CD4-positive, alpha-beta memory T cell (primary cell): ENCODE results near the gene PDSS2. TPM values are rescaled to one million over a fixed set of nuclear protein-coding genes. Genes with fewer than 3 reads are reported as not detected.
A peak's percentile ranks its signal among the peaks of the same experiment; 100 is the strongest.

ENCODE experiments used
- CTCF ChIA-PET: fragments of 350-600 bp; sonication (Branson Sonifier 250); formaldehyde crosslinking; loops from one replicate; lab custom pipeline; 2021; ENCODE audit warnings: inconsistent platforms; ENCODE audit not compliant: partially characterized antibody; lab: Charles Lee
- POLR2A ChIA-PET: fragments of 350-600 bp; sonication (Branson Sonifier 250); formaldehyde crosslinking; loops from one replicate; lab custom pipeline; 2021; ENCODE audit not compliant: partially characterized antibody; lab: Charles Lee
- DNase-seq, 5 donors: peaks; one replicate each; pipeline versions ENCODE4 v3.0.0 to v3.0.0-alpha.2; 2020 to 2022; ENCODE audit warnings: mixed read lengths in 1 of 5
- H3K27ac ChIP-seq: one replicate; pipeline ENCODE4 v1.7.0; 2013; ENCODE audit warnings: low read depth, low read length
- H3K27me3 ChIP-seq: 2 replicates; pipeline ENCODE4 v1.7.0; 2013; ENCODE audit warnings: mild to moderate bottlenecking, low read length, moderate library complexity; ENCODE audit not compliant: insufficient read depth
- H3K36me3 ChIP-seq: 2 replicates; pipeline ENCODE4 v1.7.0; 2013; ENCODE audit warnings: mild to moderate bottlenecking, low read length, moderate library complexity; ENCODE audit not compliant: insufficient read depth
- H3K4me1 ChIP-seq: 2 replicates; pipeline ENCODE4 v1.7.0; 2013; ENCODE audit warnings: mild to moderate bottlenecking, low read length, moderate library complexity; ENCODE audit not compliant: insufficient read depth
- H3K4me3 ChIP-seq, 2 donors: one replicate each; pipeline ENCODE4 v1.7.0; 2013; ENCODE audit warnings: low read length in 2 of 2, mild to moderate bottlenecking in 1 of 2
- H3K9me3 ChIP-seq, 2 donors: one replicate each; pipeline ENCODE4 v1.7.0; 2013; ENCODE audit warnings: low read length in 2 of 2, control low read depth in 1 of 2; ENCODE audit not compliant: control insufficient read depth in 1 of 2
- H3K27ac Mint-ChIP-seq, 7 donors: one replicate each; pipeline ENCODE4 v1.8.0; 2020 to 2021; ENCODE audit warnings: mixed read lengths in 7 of 7, mild to moderate bottlenecking in 6 of 7, inconsistent platforms in 3 of 7, moderate library complexity in 3 of 7
- H3K27me3 Mint-ChIP-seq, 2 donors: one replicate each; pipeline ENCODE4 v1.8.0; 2020 to 2021; ENCODE audit warnings: mixed read lengths in 2 of 2
- H3K36me3 Mint-ChIP-seq, 2 donors: one replicate each; pipeline ENCODE4 v1.8.0; 2020 to 2021; ENCODE audit warnings: mixed read lengths in 2 of 2, inconsistent platforms in 1 of 2, mild to moderate bottlenecking in 1 of 2
- H3K4me1 Mint-ChIP-seq, 4 donors: one replicate each; pipeline ENCODE4 v1.8.0; 2020 to 2021; ENCODE audit warnings: mixed read lengths in 4 of 4, mild to moderate bottlenecking in 1 of 4
- H3K4me3 Mint-ChIP-seq, 8 donors: one replicate each; pipeline ENCODE4 v1.8.0; 2020 to 2021; ENCODE audit warnings: mixed read lengths in 8 of 8, mild to moderate bottlenecking in 7 of 8, moderate library complexity in 6 of 8, inconsistent platforms in 3 of 8
- H3K9me3 Mint-ChIP-seq, 8 donors: one replicate each; pipeline ENCODE4 v1.8.0; 2020 to 2021; ENCODE audit warnings: mixed read lengths in 8 of 8, mild to moderate bottlenecking in 5 of 8, inconsistent platforms in 3 of 8, moderate library complexity in 1 of 8
- intact Hi-C: fragments of 100-400 bp; cut with micrococcal nuclease; formaldehyde crosslinking; loops from one replicate; pipeline ENCODE4 v1.15.1; 2023
- polyA plus RNA-seq, 2 donors: library from polyadenylated mRNA; unstranded; fragments of 300-500 nt; fragmentation: Illumina TruSeq; gene quantifications; one replicate each; pipeline ENCODE4 v1.2.3, GENCODE V29; 2021
- total RNA-seq, 2 experiments: library from RNA; stranded (reverse); gene quantifications; one replicate each; pipeline ENCODE4 v1.2.3, GENCODE V29; 2021

The PDSS2 gene
- total and polyA plus RNA-seq, 4 experiments from 2014 or later = 10.0 to 14.3 (median 12.2) TPM

GRCh38 chr6:107328081-107328480, 131.3 kb downstream of the PDSS2 start:
- no peaks in the 10 kb centered on the region for H3K36me3 ChIP-seq
- intact Hi-C loops = no loop called here
- CTCF ChIA-PET = no interaction called here
- H3K9me3 ChIP-seq = no peaks in the 10 kb centered on the region
- Mint-ChIP-seq H3K36me3 (peaks cover 11 to 30% of the 10 kb centered on the region in 2 donors), H3K27ac (no peak overlapping the region), H3K4me3 (no peak overlapping the region), H3K9me3 (no peaks in the 10 kb centered on the region), H3K4me1 (peaks cover 11 to 13% (median 12%) of the 10 kb centered on the region in 4 donors), H3K27me3 (no peaks in the 10 kb centered on the region)
- POLR2A ChIA-PET = no interaction called here
- no peak for DNase-seq
- no peak overlapping the region for H3K27ac ChIP-seq
- no peaks in the 10 kb centered on the region for H3K27me3 ChIP-seq
- H3K4me3 ChIP-seq = no peak overlapping the region
- H3K4me1 ChIP-seq = no peaks in the 10 kb centered on the region

GRCh38 chr6:107323133-107323785, 136.1 kb downstream of the PDSS2 start:
- Histone ChIP-seq H3K27ac (no peak overlapping the region), H3K9me3 (no peaks in the 10 kb centered on the region), H3K4me1 (no peaks in the 10 kb centered on the region), H3K36me3 (no peaks in the 10 kb centered on the region), H3K4me3 (no peak overlapping the region), H3K27me3 (no peaks in the 10 kb centered on the region)
- no peaks in the 10 kb centered on the region for H3K27me3 Mint-ChIP-seq
- no peaks in the 10 kb centered on the region for H3K9me3 Mint-ChIP-seq
- peaks cover 2 to 14% of the 10 kb centered on the region in 2 donors for H3K36me3 Mint-ChIP-seq
- H3K4me1 Mint-ChIP-seq = peaks cover 0 to 2% (median 0%) of the 10 kb centered on the region in 4 donors
- intact Hi-C loops = no loop called here
- no peak overlapping the region for H3K27ac Mint-ChIP-seq
- no peak overlapping the region for H3K4me3 Mint-ChIP-seq
- ChIA-PET CTCF (no interaction called here), POLR2A (no interaction called here)
- no peak for DNase-seq

GRCh38 chr6:107321793-107322192, 137.6 kb downstream of the PDSS2 start:
- CTCF ChIA-PET = no interaction called here

GRCh38 chr6:107319906-107320530, 139.3 kb downstream of the PDSS2 start:
- Mint-ChIP-seq H3K27me3 (no peaks in the 10 kb centered on the region), H3K36me3 (peaks cover 0 to 4% of the 10 kb centered on the region in 2 donors), H3K4me3 (no peak overlapping the region), H3K27ac (no peak overlapping the region), H3K9me3 (no peaks in the 10 kb centered on the region), H3K4me1 (peaks cover 0 to 2% (median 0%) of the 10 kb centered on the region in 4 donors)
- Histone ChIP-seq H3K9me3 (no peaks in the 10 kb centered on the region), H3K4me3 (no peak overlapping the region), H3K36me3 (no peaks in the 10 kb centered on the region), H3K4me1 (no peaks in the 10 kb centered on the region), H3K27ac (no peak overlapping the region), H3K27me3 (no peaks in the 10 kb centered on the region)
- no peak for DNase-seq
- intact Hi-C loops = no loop called here
- ChIA-PET POLR2A (no interaction called here), CTCF (no interaction called here)

More at GRCh38 chr6:107321793-107322192, 137.6 kb downstream of the PDSS2 start:
- Mint-ChIP-seq H3K4me3 (no peak overlapping the region), H3K27me3 (no peaks in the 10 kb centered on the region), H3K4me1 (peaks cover 0 to 2% (median 0%) of the 10 kb centered on the region in 4 donors), H3K36me3 (peaks cover 0 to 4% of the 10 kb centered on the region in 2 donors), H3K27ac (peak overlapping the region in 1 of 7 donors; percentile 36), H3K9me3 (no peaks in the 10 kb centered on the region)
- DNase-seq = no peak
- POLR2A ChIA-PET = no interaction called here
- Histone ChIP-seq H3K4me1 (no peaks in the 10 kb centered on the region), H3K27me3 (no peaks in the 10 kb centered on the region), H3K27ac (no peak overlapping the region), H3K36me3 (no peaks in the 10 kb centered on the region), H3K9me3 (no peaks in the 10 kb centered on the region), H3K4me3 (no peak overlapping the region)
- intact Hi-C loops = no loop called here

- no peaks in the 10 kb centered on the region for H3K9me3 ChIP-seq
- H3K36me3 Mint-ChIP-seq = peaks cover 0 to under 1% of the 10 kb centered on the region in 2 donors
- ChIA-PET POLR2A (no interaction called here), CTCF (interaction anchor here (0.6 to 1.4 kb wide), 5 partner anchors 11 to 732 kb away, joined by 3 to 6 read pairs (median 4); no protein-coding TSS in a partner anchor)
- peaks cover 0 to 2% (median 0%) of the 10 kb centered on the region in 4 donors for H3K4me1 Mint-ChIP-seq
- no peak overlapping the region for H3K4me3 ChIP-seq
- no peaks in the 10 kb centered on the region for H3K9me3 Mint-ChIP-seq
- no peak overlapping the region for H3K27ac ChIP-seq
- H3K27me3 ChIP-seq = no peaks in the 10 kb centered on the region
- no peak overlapping the region for H3K27ac Mint-ChIP-seq
- no peaks in the 10 kb centered on the region for H3K4me1 ChIP-seq
- no peaks in the 10 kb centered on the region for H3K27me3 Mint-ChIP-seq
- peak in 1 of 5 donors; percentile 2 for DNase-seq
- no peaks in the 10 kb centered on the region for H3K36me3 ChIP-seq
- no peak overlapping the region for H3K4me3 Mint-ChIP-seq
- intact Hi-C loops = no loop called here
These were observed 141.1 kb downstream of the PDSS2 start for GRCh38 chr6:107318100-107318736.

GRCh38 chr6:107315114-107315513, 144.2 kb downstream of the PDSS2 start:
- no peaks in the 10 kb centered on the region for H3K4me1 Mint-ChIP-seq
- no peaks in the 10 kb centered on the region for H3K27me3 Mint-ChIP-seq
- ChIA-PET CTCF (no interaction called here), POLR2A (no interaction called here)
- no peaks in the 10 kb centered on the region for H3K27me3 ChIP-seq
- intact Hi-C loops = no loop called here
- DNase-seq = no peak
- no peak overlapping the region for H3K27ac Mint-ChIP-seq
- H3K9me3 Mint-ChIP-seq = no peaks in the 10 kb centered on the region
- no peaks in the 10 kb centered on the region for H3K9me3 ChIP-seq
- H3K36me3 ChIP-seq = no peaks in the 10 kb centered on the region
- H3K4me3 Mint-ChIP-seq = no peak overlapping the region
- H3K36me3 Mint-ChIP-seq = peaks cover 2 to 5% of the 10 kb centered on the region in 2 donors
- no peaks in the 10 kb centered on the region for H3K4me1 ChIP-seq
- H3K4me3 ChIP-seq = no peak overlapping the region
- no peak overlapping the region for H3K27ac ChIP-seq

GRCh38 chr6:107314531-107314939, 144.8 kb downstream of the PDSS2 start:
- Histone ChIP-seq H3K4me3 (no peak overlapping the region), H3K36me3 (no peaks in the 10 kb centered on the region), H3K4me1 (no peaks in the 10 kb centered on the region), H3K27me3 (no peaks in the 10 kb centered on the region), H3K9me3 (no peaks in the 10 kb centered on the region), H3K27ac (no peak overlapping the region)
- Mint-ChIP-seq H3K4me3 (no peak overlapping the region), H3K36me3 (peaks cover 2 to 5% of the 10 kb centered on the region in 2 donors), H3K27me3 (no peaks in the 10 kb centered on the region), H3K27ac (no peak overlapping the region), H3K9me3 (no peaks in the 10 kb centered on the region), H3K4me1 (no peaks in the 10 kb centered on the region)
- CTCF ChIA-PET = no interaction called here
- POLR2A ChIA-PET = no interaction called here
- intact Hi-C loops = no loop called here
- no peak for DNase-seq
